Memory B cell (primary cell): Measurements from ENCODE around the gene SYT7.
"Not testable (repeated sequence)": the region's sequence is repeated elsewhere in the genome, so short reads cannot be mapped to it uniquely, and the experiment has no call there.

Experiments
- ATAC-seq: fragments of 150-1000 bp; cut with Tn5 transposase; 2 replicates; pipeline ENCODE4 v1.10.0; 2021; ENCODE audit warnings: low read depth, mild to moderate bottlenecking, moderate library complexity
- DNase-seq, 2 donors: peaks; one replicate each; pipeline ENCODE4 v3.0.0; 2022; ENCODE audit warnings: low spot score in 2 of 2
- H3K27ac Mint-ChIP-seq: one replicate; pipeline ENCODE4 v1.8.0; 2022; ENCODE audit warnings: mild to moderate bottlenecking, moderate library complexity, mixed read lengths
- H3K27me3 Mint-ChIP-seq: one replicate; pipeline ENCODE4 v1.8.0; 2022; ENCODE audit warnings: mixed read lengths
- H3K36me3 Mint-ChIP-seq: one replicate; pipeline ENCODE4 v1.8.0; 2022; ENCODE audit warnings: mild to moderate bottlenecking, mixed read lengths
- H3K4me1 Mint-ChIP-seq: one replicate; pipeline ENCODE4 v1.8.0; 2022; ENCODE audit warnings: mixed read lengths
- H3K4me3 Mint-ChIP-seq: one replicate; pipeline ENCODE4 v1.8.0; 2022; ENCODE audit warnings: mild to moderate bottlenecking, moderate library complexity, mixed read lengths
- H3K9me3 Mint-ChIP-seq: one replicate; pipeline ENCODE4 v1.8.0; 2022; ENCODE audit warnings: mixed read lengths

SYT7 gene

GRCh38 chr11:61480261-61480993 lies 100.4 kb downstream of the SYT7 start:
- ATAC-seq (no peak), DNase-seq (no peak)
- Mint-ChIP-seq H3K27ac (no peak overlapping the region), H3K4me1 (no peaks in the 10 kb centered on the region), H3K4me3 (no peak overlapping the region), H3K27me3 (peaks cover 6% of the 10 kb centered on the region), H3K36me3 (no peaks in the 10 kb centered on the region), H3K9me3 (no peaks in the 10 kb centered on the region)

DNA sequence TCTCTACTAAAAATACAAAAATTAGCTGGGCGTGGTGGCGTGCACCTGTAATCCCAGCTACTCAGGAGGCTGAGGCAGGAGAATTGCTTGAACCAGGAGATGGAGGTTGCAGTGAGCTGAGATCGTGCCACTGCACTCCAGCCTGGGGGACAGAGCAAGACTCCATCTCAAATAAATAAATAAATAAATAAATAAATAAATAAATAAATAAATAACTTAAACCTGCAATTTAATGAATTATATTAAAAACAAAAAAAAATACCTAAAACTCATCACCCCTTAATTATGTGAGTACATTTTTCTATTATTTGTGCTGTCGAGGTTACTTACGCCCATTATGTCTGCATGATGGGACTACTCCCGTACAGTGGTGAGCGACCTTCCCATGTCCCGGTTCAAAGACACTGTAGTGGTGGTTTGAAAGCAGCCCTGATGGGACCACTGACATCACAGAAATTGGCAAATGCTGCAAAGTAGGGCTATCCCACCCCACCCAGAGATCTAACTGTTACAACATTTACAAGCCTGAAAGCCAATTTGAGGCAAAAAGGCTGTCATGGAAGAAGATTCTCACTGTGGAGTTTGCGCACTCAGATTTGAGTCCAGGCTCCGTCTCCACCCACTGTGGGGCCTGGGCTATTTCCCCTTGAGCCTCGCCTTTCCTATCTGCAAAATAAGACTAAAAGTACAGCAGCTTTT lies 101.4 kb downstream of the SYT7 start:
- not testable (repeated sequence) for ATAC-seq, H3K27ac Mint-ChIP-seq, H3K36me3 Mint-ChIP-seq, H3K27me3 Mint-ChIP-seq, H3K9me3 Mint-ChIP-seq, DNase-seq, H3K4me1 Mint-ChIP-seq, H3K4me3 Mint-ChIP-seq

DNA sequence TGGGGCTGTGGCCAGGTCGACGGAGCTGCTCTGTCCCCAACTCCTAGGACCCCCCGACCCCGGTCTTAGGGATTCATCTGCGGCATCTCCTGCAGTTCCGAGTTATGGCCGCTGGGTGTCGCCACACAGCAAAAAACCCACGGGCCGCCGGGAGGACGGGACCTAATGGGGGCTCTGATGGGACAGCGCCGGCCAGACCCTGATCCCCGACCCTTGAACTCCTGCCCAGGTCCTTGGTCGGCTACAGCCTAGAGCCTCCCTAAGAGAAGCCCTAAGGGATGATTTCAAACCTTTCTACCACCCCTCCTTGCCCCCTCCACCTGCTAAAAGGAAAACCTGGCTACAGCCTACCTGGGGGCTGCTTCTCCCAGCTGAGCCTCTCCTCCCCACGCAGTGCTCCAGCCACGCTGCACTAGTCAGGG lies 103.1 kb downstream of the SYT7 start:
- peak; percentile 45 to 68 for DNase-seq
- Mint-ChIP-seq H3K27ac (no peak overlapping the region), H3K36me3 (peaks cover 8% of the 10 kb centered on the region), H3K4me1 (no peaks in the 10 kb centered on the region), H3K9me3 (no peaks in the 10 kb centered on the region), H3K27me3 (peaks cover 2% of the 10 kb centered on the region), H3K4me3 (no peak overlapping the region)
- ATAC-seq, result no peak

- no peaks in the 10 kb centered on the region for H3K4me1 Mint-ChIP-seq
- no peak overlapping the region for H3K27ac Mint-ChIP-seq
- peaks cover 8% of the 10 kb centered on the region for H3K36me3 Mint-ChIP-seq
- no peak for ATAC-seq
- H3K27me3 Mint-ChIP-seq, result peaks cover 2% of the 10 kb centered on the region
- no peak for DNase-seq
- H3K4me3 Mint-ChIP-seq, result no peak overlapping the region
- H3K9me3 Mint-ChIP-seq, result no peaks in the 10 kb centered on the region
Measured at GRCh38 chr11:61477126-61477525, 103.8 kb downstream of the SYT7 start.

DNA sequence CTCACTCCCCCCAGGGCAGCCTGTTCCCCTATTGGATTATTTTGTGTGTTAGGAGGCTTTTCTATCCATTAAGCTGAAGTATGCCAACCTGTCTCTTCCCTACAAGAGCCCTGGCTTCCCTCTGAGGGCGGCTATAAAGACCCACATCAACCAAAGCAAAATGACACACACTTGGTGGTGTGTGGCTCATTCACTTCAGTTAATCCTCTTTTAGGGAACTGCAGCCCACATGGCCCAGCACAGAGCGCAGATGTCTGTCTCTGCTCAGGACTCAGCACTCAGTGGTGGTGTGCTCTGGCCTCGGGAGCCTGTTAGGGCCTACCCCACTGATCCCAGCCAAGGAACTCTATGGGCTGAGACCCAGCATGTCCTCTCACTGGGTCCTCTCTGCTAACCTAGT lies 104.5 kb downstream of the SYT7 start:
- H3K27ac Mint-ChIP-seq, result no peak overlapping the region
- no peaks in the 10 kb centered on the region for H3K4me1 Mint-ChIP-seq
- H3K27me3 Mint-ChIP-seq, result peaks cover 1% of the 10 kb centered on the region
- H3K36me3 Mint-ChIP-seq, result peaks cover 8% of the 10 kb centered on the region
- DNase-seq (no peak), ATAC-seq (no peak)
- H3K9me3 Mint-ChIP-seq, result no peaks in the 10 kb centered on the region
- H3K4me3 Mint-ChIP-seq, result no peak overlapping the region

- Mint-ChIP-seq H3K27me3 (no peaks in the 10 kb centered on the region), H3K9me3 (no peaks in the 10 kb centered on the region), H3K27ac (no peak overlapping the region), H3K4me3 (no peak overlapping the region), H3K36me3 (peaks cover 15% of the 10 kb centered on the region), H3K4me1 (no peaks in the 10 kb centered on the region)
- DNase-seq (no peak), ATAC-seq (no peak)
Measured at GRCh38 chr11:61475433-61475832, 105.4 kb downstream of the SYT7 start.

DNA sequence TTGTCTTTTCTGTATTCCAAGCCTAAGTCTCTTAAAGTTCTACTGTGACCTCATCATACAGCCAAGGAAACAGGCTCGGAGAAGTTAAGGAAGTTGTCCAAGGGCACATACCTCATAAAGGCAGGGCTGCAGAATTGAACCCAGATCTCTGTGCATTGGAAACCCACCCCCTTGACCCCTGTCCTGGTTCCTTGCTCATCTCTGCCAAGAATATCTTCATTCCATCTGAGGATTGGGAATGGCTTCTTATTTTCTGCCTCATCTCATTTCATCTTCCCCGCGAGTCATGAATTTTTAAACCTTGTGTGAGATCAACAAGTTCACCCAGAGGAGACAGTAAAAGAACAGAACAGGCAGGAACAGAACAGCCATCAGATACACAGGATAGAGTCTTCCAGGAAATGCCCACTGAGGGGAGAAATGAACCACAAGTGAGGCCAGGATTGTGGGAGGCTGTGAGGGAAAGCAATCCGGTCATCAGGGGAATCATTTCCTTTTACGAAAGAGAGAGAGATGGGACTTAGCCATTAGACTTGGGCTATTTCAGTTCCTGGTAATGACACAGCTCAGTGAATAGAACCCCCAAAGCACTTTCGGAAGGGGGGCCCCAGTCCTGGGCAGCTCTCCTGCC lies 106.7 kb downstream of the SYT7 start:
- DNase-seq (no peak), ATAC-seq (no peak)
- H3K27me3 Mint-ChIP-seq, result no peaks in the 10 kb centered on the region
- H3K36me3 Mint-ChIP-seq, result peaks cover 19% of the 10 kb centered on the region
- H3K4me1 Mint-ChIP-seq, result no peaks in the 10 kb centered on the region
- H3K4me3 Mint-ChIP-seq, result no peak overlapping the region
- H3K27ac Mint-ChIP-seq, result no peak overlapping the region
- no peaks in the 10 kb centered on the region for H3K9me3 Mint-ChIP-seq

DNA sequence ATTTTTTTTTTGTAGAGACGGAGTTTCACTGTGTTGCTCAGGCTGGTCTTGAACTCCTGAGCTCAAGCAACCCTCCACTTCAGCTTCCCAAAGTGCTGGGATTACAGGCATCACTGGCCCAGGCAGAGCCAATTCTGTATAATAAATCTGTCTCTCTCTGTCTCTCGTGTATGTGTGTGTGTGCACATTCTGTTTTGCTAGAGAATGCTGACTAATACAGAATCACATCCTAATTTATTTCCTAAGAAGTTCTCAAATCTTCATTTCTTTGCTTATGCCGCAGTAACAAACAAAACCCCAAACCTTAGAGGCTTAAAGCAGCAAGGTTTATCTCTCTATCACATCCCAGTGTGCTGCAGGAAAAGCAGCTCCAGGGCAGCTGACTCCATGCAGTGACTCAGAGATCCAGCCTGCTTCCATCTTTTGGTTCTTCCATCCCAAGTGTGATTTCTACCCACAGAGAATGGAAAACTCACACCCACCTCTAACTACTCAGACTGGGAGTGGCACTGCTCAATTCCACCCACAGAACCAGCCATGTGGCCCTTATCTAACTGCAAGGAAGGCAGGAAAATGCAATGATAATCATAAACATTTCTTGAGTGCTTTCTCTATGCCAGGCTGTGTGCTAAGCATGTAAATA lies 107.4 kb downstream of the SYT7 start:
- Mint-ChIP-seq H3K27ac (no peak overlapping the region), H3K36me3 (peaks cover 20% of the 10 kb centered on the region), H3K9me3 (no peaks in the 10 kb centered on the region), H3K4me1 (no peaks in the 10 kb centered on the region), H3K27me3 (no peaks in the 10 kb centered on the region), H3K4me3 (no peak overlapping the region)
- DNase-seq, result no peak
- no peak for ATAC-seq

- H3K27ac Mint-ChIP-seq, result no peak overlapping the region
Measured at GRCh38 chr11:61472868-61473267, 108.0 kb downstream of the SYT7 start.

DNA sequence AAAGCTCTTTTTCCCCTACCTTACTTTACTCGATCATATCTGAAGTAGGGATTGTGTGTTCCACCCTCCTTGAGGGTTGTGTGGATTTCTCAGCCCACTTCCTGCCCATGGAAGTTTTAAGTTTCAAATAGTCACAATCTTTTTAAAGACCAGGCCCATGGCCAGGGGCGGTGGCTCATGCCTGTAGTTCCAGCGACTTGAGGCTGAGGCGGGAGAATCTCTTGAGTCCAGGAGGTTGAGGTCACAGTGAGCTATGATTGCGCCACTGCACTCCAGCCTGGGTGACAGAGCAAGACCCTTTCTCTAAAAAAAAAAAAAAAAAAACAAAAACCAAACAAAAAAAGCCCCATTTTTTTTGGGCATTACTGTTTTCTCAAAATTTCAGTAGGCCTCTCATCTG lies 108.6 kb downstream of the SYT7 start:
- ATAC-seq (no peak), DNase-seq (no peak)
- Mint-ChIP-seq H3K27ac (no peak overlapping the region), H3K4me3 (no peak overlapping the region), H3K36me3 (peaks cover 31% of the 10 kb centered on the region), H3K9me3 (no peaks in the 10 kb centered on the region), H3K4me1 (no peaks in the 10 kb centered on the region), H3K27me3 (no peaks in the 10 kb centered on the region)

More at GRCh38 chr11:61472868-61473267, 108.0 kb downstream of the SYT7 start:
- no peaks in the 10 kb centered on the region for H3K9me3 Mint-ChIP-seq
- no peak for ATAC-seq
- no peaks in the 10 kb centered on the region for H3K4me1 Mint-ChIP-seq
- no peak for DNase-seq
- no peaks in the 10 kb centered on the region for H3K27me3 Mint-ChIP-seq
- peaks cover 26% of the 10 kb centered on the region for H3K36me3 Mint-ChIP-seq
- no peak overlapping the region for H3K4me3 Mint-ChIP-seq

- H3K36me3 Mint-ChIP-seq, result peaks cover 35% of the 10 kb centered on the region
- H3K27ac Mint-ChIP-seq, result no peak overlapping the region
- H3K9me3 Mint-ChIP-seq, result no peaks in the 10 kb centered on the region
- DNase-seq, result no peak
- H3K27me3 Mint-ChIP-seq, result no peaks in the 10 kb centered on the region
- H3K4me1 Mint-ChIP-seq, result no peaks in the 10 kb centered on the region
- H3K4me3 Mint-ChIP-seq, result no peak overlapping the region
- ATAC-seq, result no peak
Measured at GRCh38 chr11:61468002-61468401, 112.9 kb downstream of the SYT7 start.

GRCh38 chr11:61467602-61468001 lies 113.3 kb downstream of the SYT7 start:
- not testable (repeated sequence) for ATAC-seq, H3K27ac Mint-ChIP-seq, DNase-seq, H3K4me1 Mint-ChIP-seq, H3K27me3 Mint-ChIP-seq, H3K4me3 Mint-ChIP-seq, H3K9me3 Mint-ChIP-seq
- H3K36me3 Mint-ChIP-seq, result peaks cover 35% of the 10 kb centered on the region
